ENCODE results near the gene WDR64. TPM values are rescaled to one million over a fixed set of nuclear protein-coding genes. Genes with fewer than 3 reads are reported as not detected.
"Not testable (repeated sequence)": the region's sequence is repeated elsewhere in the genome, so short reads cannot be mapped to it uniquely, and the experiment has no call there.

Gene WDR64
- polyA plus RNA-seq, 4 donors = 0.25 to 0.53 (median 0.37) TPM

DNA sequence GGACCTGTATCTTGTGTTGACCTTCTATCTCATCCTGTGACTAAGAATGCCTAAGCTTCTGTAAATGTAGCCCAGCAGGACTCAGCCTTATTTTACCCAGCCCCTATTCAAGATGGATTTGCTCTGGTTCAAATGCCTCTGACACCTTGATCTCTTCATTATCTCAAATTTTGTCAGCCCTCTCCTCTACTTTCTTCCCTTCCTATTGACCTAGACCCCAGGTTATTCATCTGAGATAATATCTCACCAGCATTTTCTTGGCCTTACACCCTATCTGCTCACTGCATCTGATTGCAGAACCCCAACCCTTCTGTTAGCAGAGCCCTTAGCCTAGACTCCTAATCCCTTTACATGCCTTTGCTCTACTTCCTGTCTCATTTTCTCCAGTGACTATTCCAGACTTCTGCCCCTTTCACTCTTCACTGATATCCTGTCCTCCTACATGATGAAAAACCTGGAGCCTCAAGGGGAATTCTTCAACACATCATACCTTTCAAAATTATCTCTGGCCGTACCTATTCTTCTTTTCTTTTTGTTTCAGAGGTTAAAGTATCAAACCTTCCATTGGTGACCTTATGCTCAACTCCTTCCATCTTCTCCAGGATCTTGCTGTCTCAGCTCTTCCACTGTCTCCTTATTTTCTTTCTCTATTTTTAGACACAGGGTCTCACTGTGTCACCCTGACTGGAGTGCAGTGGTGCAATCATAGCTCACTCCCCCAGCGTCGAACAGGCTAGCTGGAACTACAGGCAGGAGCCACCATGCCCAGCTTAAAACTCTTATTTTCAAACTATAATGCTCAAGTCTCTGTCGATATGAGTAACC is 44.9 kb downstream of the WDR64 start:
- no peak for DNase-seq (ENCODE audit: low read depth in 4 of 4, low spot score in 3 of 4)

DNA sequence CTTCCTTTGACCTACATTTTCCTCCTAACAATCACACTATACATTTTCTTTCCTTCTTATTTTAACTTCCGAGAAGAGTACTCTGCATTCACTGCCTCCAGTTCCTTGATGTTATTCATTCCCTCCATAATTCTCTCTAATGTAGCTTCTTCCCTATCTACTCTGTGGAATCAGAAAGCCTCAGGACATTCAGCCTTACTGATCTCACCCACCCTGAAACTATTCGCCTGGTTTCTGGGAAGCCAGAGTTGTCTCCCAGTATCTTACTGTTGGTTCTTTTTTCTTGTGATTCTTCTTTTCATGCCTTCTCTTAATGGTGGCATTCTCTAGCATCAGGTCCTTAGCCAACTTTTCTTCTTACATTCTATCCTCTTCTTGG is 45.5 kb downstream of the WDR64 start:
- no peak for DNase-seq (ENCODE audit: low read depth in 4 of 4, low spot score in 3 of 4)

DNA sequence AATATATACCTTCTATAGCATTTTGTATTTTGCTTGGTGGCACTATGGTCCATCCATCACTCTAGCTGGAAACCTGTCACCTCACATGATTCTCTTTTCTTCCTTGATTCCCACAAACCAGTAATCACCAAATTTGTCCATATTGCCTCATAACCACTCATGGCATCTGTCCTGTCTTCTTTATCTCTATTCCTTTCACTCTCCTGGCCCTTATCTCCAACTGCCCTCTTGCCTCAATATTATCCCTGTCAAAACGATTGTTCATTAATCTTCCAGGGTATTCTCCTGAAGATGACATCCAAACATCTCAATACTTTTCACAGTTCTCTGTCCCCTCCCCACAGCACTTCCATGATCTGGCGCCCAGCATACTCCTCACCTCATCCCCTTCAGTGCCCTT is 46.1 kb downstream of the WDR64 start:
- no peak for DNase-seq (ENCODE audit: low read depth in 4 of 4, low spot score in 3 of 4)

DNA sequence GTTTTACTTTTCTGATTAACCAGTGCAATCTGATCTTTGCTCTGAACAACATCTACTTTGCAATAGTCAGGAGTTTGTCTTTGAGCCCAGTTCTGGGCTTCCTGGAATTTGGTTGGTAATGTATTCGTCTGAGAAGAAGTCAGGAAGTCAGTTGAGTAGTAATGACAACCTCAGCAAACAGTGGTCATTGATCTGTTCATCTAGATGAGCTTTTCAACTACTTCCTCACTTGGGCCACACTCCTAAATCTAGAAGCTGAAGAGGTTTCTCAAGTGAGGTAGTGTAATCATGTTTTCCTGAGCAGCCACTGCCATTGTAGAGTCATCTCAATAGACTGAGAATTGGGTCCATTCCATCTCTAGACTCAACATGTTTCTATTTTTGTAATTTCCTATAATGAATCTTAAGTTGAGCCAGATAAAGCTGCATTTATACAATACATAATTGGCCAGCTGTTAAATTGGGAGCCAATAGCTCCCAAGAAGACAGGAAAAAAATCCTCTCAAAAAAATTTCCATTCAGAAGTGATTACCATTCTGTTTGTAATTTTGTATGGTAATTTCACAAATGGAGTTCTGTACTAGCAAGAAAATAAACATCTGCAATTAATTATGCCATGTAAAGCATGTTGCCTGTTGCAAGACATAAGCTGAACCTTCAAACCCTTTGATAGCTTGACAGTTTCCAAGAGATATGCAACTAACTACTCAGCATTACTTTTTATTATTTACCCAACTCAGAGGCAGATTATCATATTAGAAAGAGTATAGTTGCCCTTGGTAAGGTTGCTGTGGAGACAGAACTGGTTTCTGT is 49.6 kb downstream of the WDR64 start:
- DNase-seq (ENCODE audit: low read depth in 4 of 4, low spot score in 3 of 4) = no peak

DNA sequence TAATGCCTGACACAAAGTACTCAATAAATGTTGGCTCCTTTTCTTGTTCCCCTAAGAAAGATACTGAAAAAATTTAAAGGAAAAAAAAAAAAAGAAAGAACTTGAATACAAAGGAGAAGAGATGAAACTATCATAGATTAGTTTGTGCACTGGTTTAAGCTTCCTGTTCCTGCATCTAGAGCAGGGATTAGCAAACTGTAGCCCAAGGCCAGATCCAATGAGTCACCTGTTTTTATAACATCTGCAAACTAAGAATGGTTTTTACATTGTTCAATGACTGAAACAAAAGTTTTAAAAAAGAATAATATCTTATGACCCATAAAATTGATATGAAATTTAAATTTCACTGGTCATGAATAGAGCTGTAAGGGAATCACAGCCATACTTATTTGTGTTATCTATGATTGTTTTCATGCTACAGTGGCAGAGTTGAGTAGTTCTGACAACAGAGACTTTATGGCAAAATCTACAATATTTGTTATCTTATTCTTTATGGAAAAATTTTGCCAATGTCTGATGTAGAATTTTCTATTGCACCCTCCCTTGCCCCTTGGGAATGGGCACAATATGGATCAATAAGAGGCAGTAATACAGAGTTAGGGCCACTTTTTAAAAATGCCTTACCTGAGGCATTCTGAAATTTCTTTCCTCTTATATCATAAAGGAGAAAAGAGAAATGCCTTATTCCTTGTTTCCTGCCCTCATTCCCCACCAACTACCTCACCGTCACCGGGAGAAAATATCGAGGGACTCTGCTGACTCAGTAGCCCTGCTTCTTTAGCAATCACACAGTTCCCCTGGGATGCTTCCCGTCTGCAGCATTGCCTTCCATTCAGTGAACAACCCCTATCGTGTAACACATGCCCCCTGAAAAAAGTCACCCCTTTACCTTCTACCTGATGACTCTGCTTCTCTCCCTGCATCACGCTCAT is 50.6 kb downstream of the WDR64 start:
- DNase-seq (ENCODE audit: low read depth in 4 of 4, low spot score in 3 of 4) = no peak

DNA sequence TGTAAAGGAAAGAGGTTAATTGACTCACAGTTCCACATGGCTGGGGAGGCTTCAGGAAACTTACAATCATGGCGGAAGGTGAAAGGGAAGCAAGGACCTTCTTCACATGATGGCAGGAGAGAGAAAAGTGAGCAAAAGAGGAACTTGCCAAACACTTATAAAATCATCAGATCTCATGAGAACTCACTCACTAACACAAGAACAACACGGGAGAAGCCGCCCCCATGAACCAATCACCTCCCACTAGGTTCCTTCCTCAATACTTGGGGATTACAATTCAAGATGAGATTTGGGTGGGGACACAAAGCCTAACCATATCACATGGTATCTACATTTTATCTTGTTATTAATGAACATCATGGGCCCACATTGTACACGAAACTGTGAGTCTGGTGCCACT is 51.7 kb downstream of the WDR64 start:
- not testable (repeated sequence) for DNase-seq (ENCODE audit: low read depth in 4 of 4, low spot score in 3 of 4)

DNA sequence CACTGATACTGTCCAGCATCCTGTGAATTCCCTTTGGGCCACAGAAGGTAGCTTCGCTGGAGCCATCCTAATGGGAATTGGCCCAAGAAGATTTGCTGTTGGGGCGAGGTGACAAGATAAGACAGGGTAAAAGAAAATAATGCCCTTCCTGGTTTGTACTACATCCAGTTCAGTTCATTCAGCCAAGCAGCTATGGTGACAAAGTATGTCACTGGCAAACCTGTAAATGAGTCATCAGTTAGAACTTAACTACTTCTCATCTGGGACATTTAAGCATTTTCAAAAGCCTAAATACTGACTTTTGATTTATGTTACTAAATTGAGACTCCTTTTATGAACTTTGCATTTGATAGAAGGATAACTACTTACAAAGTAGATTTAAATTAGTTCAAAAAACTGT is 54.2 kb downstream of the WDR64 start:
- DNase-seq (ENCODE audit: low read depth in 4 of 4, low spot score in 3 of 4) = no peak

DNA sequence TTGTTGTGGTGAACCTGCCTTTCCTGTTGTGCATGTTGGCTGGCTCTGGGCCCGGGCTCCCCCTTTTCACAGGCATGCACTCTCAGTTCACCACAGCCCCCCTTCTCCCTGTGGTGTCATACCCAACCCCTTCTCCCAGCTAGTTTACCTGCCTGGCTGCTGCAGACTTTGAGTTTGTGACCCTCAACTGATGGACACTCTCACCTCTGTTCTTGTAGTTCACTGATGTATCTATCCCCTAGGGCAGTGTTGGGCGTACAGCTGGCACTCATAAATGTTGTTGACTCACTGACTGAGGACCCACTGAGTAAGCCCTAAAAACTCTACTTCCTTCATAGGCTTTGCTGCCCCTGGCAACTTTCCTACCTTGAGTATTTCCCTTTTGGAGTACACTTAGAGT is 54.9 kb downstream of the WDR64 start:
- no peak for DNase-seq (ENCODE audit: low read depth in 4 of 4, low spot score in 3 of 4)

DNA sequence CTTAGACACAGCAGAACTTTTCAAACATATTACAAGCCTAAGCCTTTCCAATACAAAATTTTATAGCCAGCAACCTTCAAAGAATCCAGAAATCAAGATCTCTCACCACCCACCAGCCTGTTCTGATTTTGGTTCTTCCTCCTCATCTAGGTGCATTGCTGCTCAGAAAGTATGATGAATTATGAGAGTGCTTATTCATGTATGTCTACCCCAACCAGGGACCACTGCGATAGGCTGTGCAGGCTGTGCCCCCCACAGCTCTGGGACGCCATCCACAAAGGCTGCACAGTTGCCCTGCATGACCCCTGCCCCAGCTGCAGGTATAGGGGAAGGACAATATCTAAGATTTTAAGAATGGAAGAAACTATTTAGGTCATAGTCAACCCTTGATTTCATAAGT is 55.4 kb downstream of the WDR64 start:
- no peak for DNase-seq (ENCODE audit: low read depth in 4 of 4, low spot score in 3 of 4)

DNA sequence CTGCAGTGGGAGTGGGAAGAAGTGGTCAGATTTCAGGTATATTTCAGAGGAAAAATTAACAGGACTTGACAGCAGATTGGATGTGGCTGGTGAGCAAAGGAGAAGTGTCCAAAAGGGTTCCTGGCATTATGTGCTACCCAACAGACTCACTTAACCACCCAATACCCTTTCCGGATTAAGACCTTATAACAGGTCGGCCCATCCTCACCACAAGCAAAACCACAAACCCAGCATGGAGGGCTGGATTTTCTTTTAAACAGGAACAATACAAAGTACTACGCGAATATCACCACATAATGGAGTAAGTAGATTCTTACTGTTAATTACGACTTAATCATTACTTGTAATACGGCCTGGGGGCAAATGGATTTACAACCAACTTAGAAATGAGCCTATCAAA is 59.2 kb downstream of the WDR64 start:
- no peak for DNase-seq (ENCODE audit: low read depth in 4 of 4, low spot score in 3 of 4)

DNA sequence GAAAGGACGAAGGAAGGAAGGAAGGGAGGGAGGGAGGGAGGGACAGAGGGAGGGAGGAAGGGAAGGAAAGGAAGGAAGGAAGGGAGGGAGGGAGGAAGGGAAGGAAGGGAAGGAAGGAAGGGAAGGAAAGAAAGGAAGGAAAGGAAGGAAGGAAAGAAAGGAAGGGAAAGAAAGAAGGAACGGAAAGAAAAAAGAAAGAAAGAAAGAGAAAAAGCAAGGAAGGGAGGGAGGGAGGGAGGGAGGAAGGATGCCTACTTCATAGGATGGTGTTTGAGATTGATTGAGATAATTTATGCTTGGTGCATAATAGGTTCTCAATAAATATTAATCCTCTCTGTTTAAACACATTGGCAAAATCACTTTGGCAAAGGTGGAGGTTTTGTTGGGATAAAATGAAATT is 61.2 kb downstream of the WDR64 start:
- no peak for DNase-seq (ENCODE audit: low read depth in 4 of 4, low spot score in 3 of 4)

DNA sequence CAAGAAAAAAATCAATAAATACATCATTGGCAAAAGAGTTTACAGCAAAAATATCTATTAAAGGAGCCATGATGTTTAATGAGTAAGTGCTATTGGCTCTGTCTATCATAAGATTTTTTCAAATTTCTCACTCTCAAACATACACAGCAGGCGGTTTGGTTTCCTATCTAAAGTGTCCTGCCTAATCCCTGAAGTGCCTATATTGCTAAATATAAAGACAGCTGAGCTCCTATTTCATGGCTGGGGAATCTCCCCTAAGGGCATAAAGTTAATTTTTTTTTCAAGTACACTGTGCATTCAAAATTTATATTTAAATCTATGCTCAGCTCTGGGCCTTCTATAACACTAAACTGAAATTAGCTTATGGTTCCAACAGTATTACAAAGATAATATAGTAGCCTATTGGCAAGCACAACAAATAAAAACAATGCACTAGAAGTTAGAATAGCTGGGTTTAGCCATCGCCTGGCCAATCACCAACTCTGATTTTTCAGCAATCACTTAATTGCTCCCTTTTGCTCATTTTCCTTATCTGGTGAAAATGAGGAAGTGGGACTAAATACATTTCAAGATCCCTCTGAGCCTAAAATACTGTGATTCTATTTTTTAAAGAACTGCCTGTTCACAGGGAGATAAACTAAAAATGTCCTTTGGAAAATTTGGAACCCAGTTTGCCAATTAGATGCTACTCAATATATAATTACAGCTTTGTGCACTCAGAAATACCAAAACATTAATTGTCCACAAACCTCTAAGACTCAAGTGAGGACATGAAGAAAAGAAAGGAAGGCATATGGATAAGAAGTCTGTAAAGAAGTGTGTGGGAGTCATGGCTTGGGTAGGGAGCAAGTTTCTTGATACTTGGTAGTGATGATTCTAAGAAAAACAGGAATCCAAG is 62.5 kb downstream of the WDR64 start:
- no peak for DNase-seq (ENCODE audit: low read depth in 4 of 4, low spot score in 3 of 4)

DNA sequence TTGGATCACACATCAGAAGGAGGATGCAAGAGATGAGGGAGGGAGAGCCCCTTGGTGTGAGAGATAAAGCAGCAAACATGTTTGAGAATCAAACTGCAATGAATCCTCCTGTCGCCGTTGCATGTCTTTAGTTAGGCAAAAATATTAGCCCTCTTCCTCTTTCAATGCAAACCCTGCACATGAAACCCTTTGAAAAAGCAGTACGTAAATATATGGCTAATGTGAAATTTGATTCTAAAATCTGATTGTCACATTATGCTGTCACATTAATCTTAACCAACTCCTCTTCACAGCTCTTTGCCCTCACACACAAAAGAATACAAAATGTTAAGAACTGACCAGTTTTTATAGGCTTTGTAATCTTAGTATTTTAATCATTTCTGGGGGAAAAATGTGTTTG is 63.4 kb downstream of the WDR64 start:
- DNase-seq (ENCODE audit: low read depth in 4 of 4, low spot score in 3 of 4) = no peak

DNA sequence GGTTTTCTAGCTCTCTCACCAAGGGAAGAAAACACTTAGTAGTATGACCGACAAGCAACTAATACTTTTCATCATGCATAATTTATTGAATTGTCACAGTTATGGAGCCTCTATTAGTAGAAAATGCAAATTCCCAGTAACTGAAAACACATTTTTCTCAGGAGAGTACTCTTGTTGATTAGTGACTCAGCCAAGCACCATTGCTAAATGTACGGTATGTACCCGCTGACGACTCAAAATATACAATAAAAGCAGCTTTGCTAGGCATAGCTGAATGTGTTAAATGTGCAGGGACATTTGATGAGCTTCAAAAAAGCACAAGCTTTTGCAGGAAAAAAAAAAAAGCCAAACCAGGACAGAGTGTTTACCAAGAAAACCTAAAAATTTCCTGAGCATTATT is 63.9 kb downstream of the WDR64 start:
- DNase-seq (ENCODE audit: low read depth in 4 of 4, low spot score in 3 of 4) = no peak

DNA sequence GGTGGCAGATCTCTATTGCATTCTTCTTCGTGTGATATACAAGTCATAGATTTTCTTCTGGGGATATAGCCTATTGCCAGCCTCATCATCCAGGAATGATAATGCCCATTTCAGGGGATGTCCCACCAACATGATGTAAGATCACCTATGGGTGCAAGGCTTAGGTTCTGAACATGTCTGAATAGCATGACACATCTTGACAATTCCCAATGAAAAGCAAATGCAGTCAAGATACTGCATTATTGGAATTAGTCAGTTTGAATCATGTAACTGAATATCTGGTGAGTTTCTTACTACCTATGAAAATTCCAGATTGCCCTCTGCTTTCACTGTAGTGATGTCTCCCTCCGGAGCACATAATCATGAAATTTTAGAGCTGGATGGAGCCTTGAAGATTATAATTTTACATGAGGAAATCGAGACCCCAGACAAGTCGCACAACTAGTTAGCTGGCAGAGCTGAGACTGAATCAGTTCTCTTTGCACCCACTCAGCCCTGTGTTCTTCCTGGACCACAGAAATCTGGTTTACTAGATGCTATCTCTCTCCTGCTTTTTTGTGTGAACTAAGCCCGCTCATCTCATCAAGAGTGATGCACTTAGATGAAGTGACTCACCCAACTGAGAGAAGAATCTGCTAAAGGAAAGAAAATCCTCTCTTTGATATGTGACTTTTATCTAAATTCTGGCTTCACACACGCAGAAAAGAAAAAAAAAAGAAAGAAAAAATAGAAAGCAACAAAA is 65.0 kb downstream of the WDR64 start:
- no peak for DNase-seq (ENCODE audit: low read depth in 4 of 4, low spot score in 3 of 4)

DNA sequence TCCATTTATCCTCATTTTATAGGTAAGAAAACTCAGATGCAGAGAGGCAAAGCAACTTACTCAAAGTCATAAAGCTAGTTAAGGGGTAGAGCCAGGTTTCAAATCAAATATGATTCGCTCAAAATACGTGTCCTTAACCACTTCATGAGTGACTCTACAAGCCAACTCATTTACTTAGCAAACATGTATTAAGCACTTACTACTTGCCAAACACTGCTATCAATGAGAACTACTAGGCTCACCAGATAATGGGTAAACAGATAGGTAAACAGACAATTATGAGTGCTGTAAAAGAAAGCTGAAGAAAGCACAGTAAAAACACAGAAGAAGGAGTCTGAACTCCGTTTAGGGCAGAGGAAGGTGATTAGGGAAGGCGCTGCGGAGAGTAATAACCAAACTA is 65.9 kb downstream of the WDR64 start:
- no peak for DNase-seq (ENCODE audit: low read depth in 4 of 4, low spot score in 3 of 4)

DNA sequence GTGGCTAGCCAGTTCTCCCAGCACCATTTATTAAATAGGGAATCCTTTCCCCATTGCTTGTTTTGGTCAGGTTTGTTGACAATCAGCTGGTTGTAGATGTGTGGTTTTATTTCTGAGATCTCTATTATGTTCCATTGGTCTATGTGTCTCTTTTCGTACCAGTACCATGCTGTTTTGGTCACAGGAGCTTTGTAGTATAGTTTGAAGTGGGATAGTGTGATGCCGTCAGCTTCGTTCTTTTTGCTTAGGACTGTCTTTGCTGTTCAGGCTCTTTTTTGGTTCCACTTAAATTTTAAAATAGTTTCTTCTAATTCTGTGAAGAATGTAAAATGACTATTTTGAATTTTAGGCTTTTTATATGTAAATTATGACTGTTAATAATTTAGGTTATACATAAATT is 68.9 kb downstream of the WDR64 start:
- no peak for DNase-seq (ENCODE audit: low read depth in 4 of 4, low spot score in 3 of 4)

DNA sequence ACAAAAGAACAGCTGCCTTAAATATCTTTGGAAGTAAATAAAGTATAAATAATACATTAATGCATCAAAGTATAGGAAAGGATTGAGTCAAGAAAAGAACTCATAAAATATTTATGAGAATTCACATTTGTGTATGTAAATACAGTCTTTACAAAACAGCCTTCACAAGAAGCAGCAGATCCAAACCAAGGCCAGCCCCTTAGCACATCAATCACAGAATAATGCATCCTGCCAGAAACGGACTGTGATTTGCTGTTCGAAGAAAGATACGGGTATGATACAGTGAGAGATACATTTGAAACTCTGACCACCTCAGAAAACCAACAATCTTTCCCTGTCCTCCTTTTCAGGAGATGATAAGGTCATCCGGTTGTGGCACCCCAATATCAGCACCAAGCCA is 70.9 kb downstream of the WDR64 start:
- DNase-seq (ENCODE audit: low read depth in 4 of 4, low spot score in 3 of 4) = no peak

DNA sequence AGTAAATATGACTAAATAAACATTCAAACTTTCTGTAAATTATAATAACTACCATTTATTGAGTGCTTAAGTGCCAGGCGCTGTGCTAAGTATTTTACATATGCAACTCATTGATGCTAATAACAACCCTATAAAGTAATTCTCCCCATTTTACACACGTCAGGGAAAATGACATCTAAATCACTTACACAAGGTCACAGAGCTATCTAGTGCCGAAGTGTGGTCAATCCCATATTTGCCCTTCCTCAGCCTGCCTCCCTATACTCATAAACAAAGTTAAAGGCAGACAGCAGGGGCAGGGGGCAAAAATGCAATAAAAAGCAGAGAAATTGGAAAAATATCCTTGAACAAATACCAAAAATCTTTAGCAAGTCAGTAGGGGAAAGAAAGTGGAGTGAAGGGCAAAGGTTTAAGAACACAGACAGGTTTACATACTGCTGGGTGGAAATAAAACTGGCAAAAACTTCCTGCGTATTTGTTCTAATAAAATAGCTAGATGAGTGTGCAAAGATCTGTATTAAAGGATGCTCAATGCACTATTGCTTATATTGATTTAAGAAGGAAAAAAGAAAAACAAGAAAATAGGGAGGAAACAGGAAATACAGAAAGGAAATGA is 72.8 kb downstream of the WDR64 start:
- no peak for DNase-seq (ENCODE audit: low read depth in 4 of 4, low spot score in 3 of 4)
